K562 (cell line): ENCODE measurements around the gene ELOVL1. TPM values are rescaled to one million over a fixed set of nuclear protein-coding genes. Genes with fewer than 3 reads are reported as not detected.

ENCODE experiments used
- EGR1 ChIP-seq: fragments of 450-650 bp; conservative IDR thresholded peaks from 2 replicates; pipeline ENCODE4 v1.6.1; 2017; ENCODE audit warnings: mild to moderate bottlenecking
- ETV5 ChIP-seq: sonication (generic); formaldehyde crosslinking; IDR thresholded peaks from 2 replicates; pipeline ENCODE4 v1.4.0; 2020; ENCODE audit warnings: low read depth, mild to moderate bottlenecking, missing genetic modification reagents
- HLTF ChIP-seq: fragments of 450-650 bp; IDR thresholded peaks from 2 replicates; pipeline ENCODE4 v1.6.1; 2016
- LCOR ChIP-seq: sonication (generic); formaldehyde crosslinking; IDR thresholded peaks from 2 replicates; pipeline ENCODE4 v1.8.0; 2022; ENCODE audit warnings: mild to moderate bottlenecking, missing genetic modification reagents
- MAFG ChIP-seq: fragments of 450-650 bp; conservative IDR thresholded peaks from 2 replicates; pipeline ENCODE4 v1.6.1; 2016; ENCODE audit warnings: missing genetic modification characterization, missing compliant biosample characterization
- MEF2D ChIP-seq: conservative IDR thresholded peaks from 2 replicates; pipeline ENCODE4 v1.6.1; 2016; ENCODE audit warnings: low read depth, missing genetic modification characterization, missing compliant biosample characterization
- NEUROD1 ChIP-seq: fragments of 150-350 bp; IDR thresholded peaks from 2 replicates; pipeline ENCODE4 v1.6.1; 2014; ENCODE audit warnings: borderline replicate concordance, low read length, low read depth; ENCODE audit not compliant: partially characterized antibody
- NFE2 ChIP-seq: IDR thresholded peaks from 2 replicates; pipeline ENCODE4 v1.6.1; 2014; ENCODE audit warnings: antibody characterized with exemption, low read depth
- PHB ChIP-seq: fragments of 250-450 bp; sonication (Bioruptor Pico); IDR thresholded peaks from 2 replicates; pipeline ENCODE4 v1.5.0; 2021
- PYGO2 ChIP-seq: fragments of 450-650 bp; IDR thresholded peaks from 2 replicates; pipeline ENCODE4 v1.6.1; 2016; ENCODE audit warnings: mild to moderate bottlenecking, missing genetic modification characterization, moderate library complexity, missing compliant biosample characterization
- RHOXF2B ChIP-seq: fragments of 250-450 bp; sonication (Bioruptor Pico); conservative IDR thresholded peaks from 2 replicates; pipeline ENCODE4 v1.5.1; 2021
- SMARCB1 ChIP-seq: IDR thresholded peaks from 2 replicates; pipeline ENCODE4 v1.6.1; 2011; ENCODE audit warnings: improper control_type of control experiment, low read depth; ENCODE audit not compliant: insufficient read length
- SPI1 ChIP-seq: IDR thresholded peaks from 2 replicates; pipeline ENCODE4 v1.6.1; 2011; ENCODE audit warnings: low read depth, low read length, control low read depth, borderline replicate concordance
- SUPT5H ChIP-seq: fragments of 450-650 bp; IDR thresholded peaks from 2 replicates; pipeline ENCODE4 v1.6.1; 2016
- U2AF1 ChIP-seq: fragments of 200-400 bp; formaldehyde crosslinking; optimal IDR thresholded peaks from 2 replicates; pipeline ENCODE3; 2017; ENCODE audit warnings: mild to moderate bottlenecking, low read depth, low read length, moderate library complexity
- XRCC4 ChIP-seq: IDR thresholded peaks from one replicate; pipeline ENCODE4 v1.6.1; 2011; ENCODE audit not compliant: insufficient read depth, insufficient read length; ENCODE audit errors: extremely low read depth
- ZBTB17 ChIP-seq: fragments of 450-650 bp; formaldehyde crosslinking; IDR thresholded peaks from 2 replicates; pipeline ENCODE4 v1.4.0; 2020; ENCODE audit warnings: mild to moderate bottlenecking
- ZNF12 ChIP-seq: sonication (generic); formaldehyde crosslinking; IDR thresholded peaks from 2 replicates; pipeline ENCODE4 v1.4.0; 2020; ENCODE audit warnings: mild to moderate bottlenecking, missing genetic modification reagents
- ZNF41 ChIP-seq: fragments of 250-450 bp; sonication (Bioruptor Pico); conservative IDR thresholded peaks from 2 replicates; pipeline ENCODE4 v1.4.0; 2020; ENCODE audit warnings: mild to moderate bottlenecking
- ZNF780A ChIP-seq: fragments of 250-450 bp; sonication (Bioruptor Pico); IDR thresholded peaks from 2 replicates; pipeline ENCODE4 v1.5.0; 2021; ENCODE audit warnings: mild to moderate bottlenecking
- ZSCAN29 ChIP-seq: fragments of 450-650 bp; IDR thresholded peaks from 2 replicates; pipeline ENCODE4 v1.6.1; 2017
- polyA plus RNA-seq, 8 experiments: library from polyadenylated mRNA; depleted of rRNA in 4 of 8; stranded (reverse) in 5 of 8; unstranded in 3 of 8; fragments of >200 nt; fragmentation: Nextera tagmentation in 2 of 8; fragmentation: Illumina TruSeq in 1 of 8; extraction: Ambion mirVana in 2 of 8; extraction: Trizol in 1 of 8; gene quantifications; 2 replicates each; pipeline versions ENCODE4 v1.2.1 to v1.2.3, GENCODE V29; 2011 to 2014; ENCODE audit warnings: inconsistent platforms in 1 of 8, missing spikeins in 1 of 8
- total RNA-seq, 7 experiments: library from RNA; depleted of rRNA in 6 of 7; stranded (reverse); fragments of >200 nt in 6 of 7; fragmentation: Illumina TruSeq in 2 of 7; extraction: Trizol in 2 of 7; gene quantifications; 2 replicates each; pipeline versions ENCODE4 v1.2.1 to v1.2.3, GENCODE V29; 2011 to 2021; ENCODE audit warnings: low replicate concordance in 1 of 7
- TF ChIP-seq, protein P1 (sequence below): fragments of 250-450 bp; sonication (Bioruptor Pico); IDR thresholded peaks from 2 replicates; pipeline ENCODE4 v1.8.0; 2021; ENCODE audit warnings: moderate library complexity, mild to moderate bottlenecking, inconsistent platforms
- TF ChIP-seq, protein P2 (sequence below), 2 experiments: fragments of 450-650 bp; conservative IDR thresholded peaks; 2 replicates each; pipeline ENCODE4 v1.6.1; 2017; ENCODE audit warnings: mild to moderate bottlenecking in 2 of 2, moderate library complexity in 2 of 2
- TF ChIP-seq, protein P3 (sequence below): fragments of 250-450 bp; sonication (Bioruptor Pico); IDR thresholded peaks from 2 replicates; pipeline ENCODE4 v1.9.0; 2021; ENCODE audit warnings: mild to moderate bottlenecking, inconsistent platforms
- TF ChIP-seq, protein P4 (sequence below): fragments of 250-450 bp; sonication (Bioruptor Pico); IDR thresholded peaks from 2 replicates; pipeline ENCODE4 v1.8.0; 2022; ENCODE audit warnings: inconsistent platforms

The ELOVL1 gene
- total and polyA plus RNA-seq, 9 of the 15 experiments (the other 6 are each of a cell fraction or from before 2014, with no cell fraction given): 51.0 to 157 (median 70.3) TPM

DNA sequence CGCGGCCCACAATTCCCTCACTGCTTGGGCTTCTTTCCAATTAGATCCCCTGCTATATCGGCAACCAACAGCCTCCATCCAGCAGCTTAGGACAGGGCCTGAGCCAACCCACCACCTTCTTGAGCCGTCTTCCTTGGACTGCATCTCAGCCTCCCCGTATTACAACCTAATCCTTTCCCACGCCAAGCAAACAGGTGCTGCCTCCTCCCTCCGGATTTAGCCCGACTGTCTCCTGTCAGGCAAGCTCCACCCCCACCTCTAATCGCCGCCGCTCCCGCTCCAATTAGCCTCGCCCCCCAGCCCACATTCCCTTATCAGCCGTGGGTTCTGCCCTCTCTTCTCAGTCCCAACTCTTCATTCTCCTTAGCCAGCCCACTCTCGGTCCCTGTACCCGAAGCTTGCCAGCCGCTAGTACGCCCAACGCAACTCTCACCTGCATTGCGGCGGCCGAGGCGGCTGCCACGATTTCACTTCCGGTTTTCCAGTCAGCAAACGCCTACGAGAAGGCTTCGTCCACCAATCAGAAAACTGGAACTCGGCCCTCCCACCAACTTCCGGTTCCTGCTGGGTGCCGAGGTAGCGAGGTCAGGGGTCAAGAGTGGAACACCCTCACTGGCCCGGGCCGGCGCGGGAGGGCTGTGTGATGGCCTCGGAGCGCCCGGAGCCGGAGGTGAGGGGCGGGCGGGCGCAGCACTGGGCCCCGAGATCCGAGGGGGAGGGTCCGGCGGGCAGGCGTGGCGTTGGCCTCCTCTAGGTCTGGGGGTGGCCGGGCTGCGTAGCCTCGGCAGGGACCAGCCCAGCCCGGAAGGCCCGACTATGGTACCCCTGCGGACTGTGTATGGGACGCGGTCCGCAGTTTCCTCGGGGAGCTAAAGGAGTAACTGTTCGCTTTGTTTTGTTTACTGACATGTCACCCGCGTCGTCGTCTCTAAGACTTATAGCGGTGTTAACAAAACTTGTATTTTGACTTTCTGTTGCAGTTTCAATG is 21.8 kb upstream of the ELOVL1 start, which contains the start of the genes MED8 and SZT2 (continued):
- TF ChIP-seq, protein P1, sequence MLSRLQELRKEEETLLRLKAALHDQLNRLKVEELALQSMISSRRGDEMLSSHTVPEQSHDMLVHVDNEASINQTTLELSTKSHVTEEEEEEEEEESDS (CRISPR knock-in tag): no peak
- TF ChIP-seq RHOXF2B (CRISPR knock-in tag): no peak
- TF ChIP-seq, protein P2, sequence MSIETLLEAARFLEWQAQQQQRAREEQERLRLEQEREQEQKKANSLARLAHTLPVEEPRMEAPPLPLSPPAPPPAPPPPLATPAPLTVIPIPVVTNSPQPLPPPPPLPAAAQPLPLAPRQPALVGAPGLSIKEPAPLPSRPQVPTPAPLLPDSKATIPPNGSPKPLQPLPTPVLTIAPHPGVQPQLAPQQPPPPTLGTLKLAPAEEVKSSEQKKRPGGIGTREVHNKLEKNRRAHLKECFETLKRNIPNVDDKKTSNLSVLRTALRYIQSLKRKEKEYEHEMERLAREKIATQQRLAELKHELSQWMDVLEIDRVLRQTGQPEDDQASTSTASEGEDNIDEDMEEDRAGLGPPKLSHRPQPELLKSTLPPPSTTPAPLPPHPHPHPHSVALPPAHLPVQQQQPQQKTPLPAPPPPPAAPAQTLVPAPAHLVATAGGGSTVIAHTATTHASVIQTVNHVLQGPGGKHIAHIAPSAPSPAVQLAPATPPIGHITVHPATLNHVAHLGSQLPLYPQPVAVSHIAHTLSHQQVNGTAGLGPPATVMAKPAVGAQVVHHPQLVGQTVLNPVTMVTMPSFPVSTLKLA (conservative IDR thresholded peaks at IDR 0.05): peak; percentile 75 to 92
- TF ChIP-seq NFE2: peak; percentile 53
- no peak for TF ChIP-seq PHB
- TF ChIP-seq MEF2D (tag): no peak
- 0 out of 2 replicates have a peak, but pooled peaks have one; percentile 17 for TF ChIP-seq LCOR (CRISPR knock-in tag)
- no peak for TF ChIP-seq SMARCB1
- TF ChIP-seq ZNF41 (CRISPR knock-in tag): no peak
- TF ChIP-seq, protein P3, sequence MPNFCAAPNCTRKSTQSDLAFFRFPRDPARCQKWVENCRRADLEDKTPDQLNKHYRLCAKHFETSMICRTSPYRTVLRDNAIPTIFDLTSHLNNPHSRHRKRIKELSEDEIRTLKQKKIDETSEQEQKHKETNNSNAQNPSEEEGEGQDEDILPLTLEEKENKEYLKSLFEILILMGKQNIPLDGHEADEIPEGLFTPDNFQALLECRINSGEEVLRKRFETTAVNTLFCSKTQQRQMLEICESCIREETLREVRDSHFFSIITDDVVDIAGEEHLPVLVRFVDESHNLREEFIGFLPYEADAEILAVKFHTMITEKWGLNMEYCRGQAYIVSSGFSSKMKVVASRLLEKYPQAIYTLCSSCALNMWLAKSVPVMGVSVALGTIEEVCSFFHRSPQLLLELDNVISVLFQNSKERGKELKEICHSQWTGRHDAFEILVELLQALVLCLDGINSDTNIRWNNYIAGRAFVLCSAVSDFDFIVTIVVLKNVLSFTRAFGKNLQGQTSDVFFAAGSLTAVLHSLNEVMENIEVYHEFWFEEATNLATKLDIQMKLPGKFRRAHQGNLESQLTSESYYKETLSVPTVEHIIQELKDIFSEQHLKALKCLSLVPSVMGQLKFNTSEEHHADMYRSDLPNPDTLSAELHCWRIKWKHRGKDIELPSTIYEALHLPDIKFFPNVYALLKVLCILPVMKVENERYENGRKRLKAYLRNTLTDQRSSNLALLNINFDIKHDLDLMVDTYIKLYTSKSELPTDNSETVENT (CRISPR knock-in tag): no peak
- no peak for TF ChIP-seq PYGO2 (tag)
- no peak for TF ChIP-seq ZBTB17 (CRISPR knock-in tag)
- no peak; the same call in 1 of the 2 replicates for TF ChIP-seq ZSCAN29
- TF ChIP-seq ZNF780A (CRISPR knock-in tag): no peak
- peak; percentile 89 for TF ChIP-seq SPI1
- TF ChIP-seq U2AF1: no peak
- peak; percentile 80 for TF ChIP-seq ETV5 (CRISPR knock-in tag)
- peak; percentile 53 for TF ChIP-seq NEUROD1
- peak; percentile 12; the same call in 1 of the 2 replicates for TF ChIP-seq ZNF12 (CRISPR knock-in tag)
- TF ChIP-seq, protein P4, sequence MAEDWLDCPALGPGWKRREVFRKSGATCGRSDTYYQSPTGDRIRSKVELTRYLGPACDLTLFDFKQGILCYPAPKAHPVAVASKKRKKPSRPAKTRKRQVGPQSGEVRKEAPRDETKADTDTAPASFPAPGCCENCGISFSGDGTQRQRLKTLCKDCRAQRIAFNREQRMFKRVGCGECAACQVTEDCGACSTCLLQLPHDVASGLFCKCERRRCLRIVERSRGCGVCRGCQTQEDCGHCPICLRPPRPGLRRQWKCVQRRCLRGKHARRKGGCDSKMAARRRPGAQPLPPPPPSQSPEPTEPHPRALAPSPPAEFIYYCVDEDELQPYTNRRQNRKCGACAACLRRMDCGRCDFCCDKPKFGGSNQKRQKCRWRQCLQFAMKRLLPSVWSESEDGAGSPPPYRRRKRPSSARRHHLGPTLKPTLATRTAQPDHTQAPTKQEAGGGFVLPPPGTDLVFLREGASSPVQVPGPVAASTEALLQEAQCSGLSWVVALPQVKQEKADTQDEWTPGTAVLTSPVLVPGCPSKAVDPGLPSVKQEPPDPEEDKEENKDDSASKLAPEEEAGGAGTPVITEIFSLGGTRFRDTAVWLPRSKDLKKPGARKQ (CRISPR knock-in tag): no peak
- peak; percentile 99 for TF ChIP-seq SUPT5H
- TF ChIP-seq EGR1: peak; percentile 96
- peak; percentile 86 for TF ChIP-seq HLTF
- TF ChIP-seq MAFG (tag): peak; percentile 76
- TF ChIP-seq XRCC4: no peak
